HG03469 (cell line): ENCODE data around the gene SLC9A8.
"Not testable (repeated sequence)": the region's sequence is repeated elsewhere in the genome, so short reads cannot be mapped to it uniquely, and the experiment has no call there.

Experiments
- ATAC-seq: cut with Tn5 transposase; IDR thresholded peaks from one replicate; pipeline ENCODE4 v1.9.1; 2021; ENCODE audit warnings: mild to moderate bottlenecking, moderate library complexity, moderate number of reproducible peaks; ENCODE audit not compliant: unreplicated experiment

The SLC9A8 gene

GRCh38 chr20:49845060-49845459 is 32.4 kb downstream of the SLC9A8 start:
- no peak for ATAC-seq

- no peak for ATAC-seq
These were observed 33.7 kb downstream of the SLC9A8 start for GRCh38 chr20:49846206-49846807.

GRCh38 chr20:49850463-49851230 is 38.0 kb downstream of the SLC9A8 start:
- ATAC-seq = no peak

GRCh38 chr20:49851231-49851705 is 38.6 kb downstream of the SLC9A8 start:
- ATAC-seq = no peak

GRCh38 chr20:49851991-49852390 is 39.4 kb downstream of the SLC9A8 start:
- no peak for ATAC-seq

GRCh38 chr20:49852522-49853080 is 40.0 kb downstream of the SLC9A8 start:
- ATAC-seq = no peak

GRCh38 chr20:49853640-49854039 is 41.0 kb downstream of the SLC9A8 start:
- ATAC-seq = no peak

GRCh38 chr20:49854190-49854875 is 41.7 kb downstream of the SLC9A8 start:
- no peak for ATAC-seq

GRCh38 chr20:49856904-49857303 is 44.3 kb downstream of the SLC9A8 start:
- ATAC-seq = no peak

GRCh38 chr20:49858076-49858585 is 45.5 kb downstream of the SLC9A8 start:
- ATAC-seq = no peak

GRCh38 chr20:49859011-49859410 is 46.4 kb downstream of the SLC9A8 start:
- ATAC-seq = no peak

GRCh38 chr20:49859807-49860206 is 47.2 kb downstream of the SLC9A8 start:
- ATAC-seq = no peak

GRCh38 chr20:49861232-49861631 is 48.6 kb downstream of the SLC9A8 start:
- not testable (repeated sequence) for ATAC-seq

GRCh38 chr20:49862607-49863200 is 50.1 kb downstream of the SLC9A8 start:
- no peak for ATAC-seq

GRCh38 chr20:49863666-49864065 is 51.0 kb downstream of the SLC9A8 start:
- no peak for ATAC-seq

GRCh38 chr20:49865559-49865958 is 52.9 kb downstream of the SLC9A8 start:
- ATAC-seq = no peak

- ATAC-seq = no peak
These were observed 53.4 kb downstream of the SLC9A8 start for GRCh38 chr20:49866051-49866450.

GRCh38 chr20:49867453-49868215 is 55.0 kb downstream of the SLC9A8 start:
- no peak for ATAC-seq

- ATAC-seq = no peak
These were observed 55.9 kb downstream of the SLC9A8 start for GRCh38 chr20:49868538-49868937.

- no peak for ATAC-seq
These were observed 56.3 kb downstream of the SLC9A8 start for GRCh38 chr20:49868964-49869363.
